ENCODE results near the gene CAPN11. TPM values are rescaled to one million over a fixed set of nuclear protein-coding genes. Genes with fewer than 3 reads are reported as not detected.
A peak's percentile ranks its signal among the peaks of the same experiment; 100 is the strongest.

Gene CAPN11
- total RNA-seq, 2 donors from 2014 or later, result not detected

- DNase-seq (ENCODE audit: low spot score) (peak; percentile 45), ATAC-seq (peak in 1 of 2 donors; percentile 0)
- Mint-ChIP-seq H3K27ac (peak overlapping the region; percentile 18 to 66), H3K27me3 (peaks cover 0 to 4% of the 10 kb centered on the region in 2 donors), H3K4me3 (peak overlapping the region; percentile 84), H3K36me3 (no peaks in the 10 kb centered on the region), H3K4me1 (ENCODE audit: low read depth in 2 of 2) (peaks cover 22 to 23% of the 10 kb centered on the region in 2 donors), H3K9me3 (no peaks in the 10 kb centered on the region)
These were observed 64.1 kb downstream of the CAPN11 start for GRCh38 chr6:44222486-44223318.

DNA sequence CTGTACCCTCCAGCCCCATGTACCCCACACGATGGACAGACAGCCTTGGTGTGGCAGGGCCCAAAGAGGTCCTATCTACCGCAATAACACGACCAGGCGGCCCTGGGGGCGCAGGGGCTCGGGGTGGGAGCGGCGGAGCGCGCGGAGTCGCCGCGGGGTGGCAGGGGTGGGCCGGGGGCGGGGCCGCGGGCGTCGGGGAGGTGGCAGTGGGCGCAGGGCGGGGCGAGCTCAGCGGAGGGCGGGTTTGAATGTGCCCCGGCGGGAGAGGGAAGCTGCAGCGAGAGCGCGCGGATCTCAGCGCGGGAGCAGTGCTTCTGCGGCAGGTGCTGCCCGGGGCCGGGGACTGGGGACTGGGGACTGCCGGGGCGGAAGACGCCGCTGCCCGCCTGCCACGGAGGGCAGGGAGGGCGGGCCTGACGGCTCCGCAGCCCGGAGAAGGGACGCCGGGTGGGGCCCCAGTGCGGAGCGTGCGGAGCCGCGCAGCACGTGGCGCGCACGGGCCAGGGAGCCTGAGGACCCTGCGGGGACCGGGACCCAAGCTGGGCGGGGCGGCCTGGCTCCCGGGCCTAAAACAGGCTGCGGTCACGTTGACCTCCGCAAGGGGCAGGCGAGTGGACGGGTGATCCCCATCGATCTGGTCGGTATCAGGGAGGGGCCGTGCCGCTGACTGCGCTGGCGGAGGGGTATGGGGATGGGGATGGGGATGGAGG is 64.9 kb downstream of the CAPN11 start, which contains the start of gene SLC29A1:
TSS of gene SLC29A1 (plus strand) at position 277 of the 710 bp plus-strand sequence. CDS start 3,719 bp downstream, outside the sequence.
- Mint-ChIP-seq H3K27ac (peak within 1 kb of the TSS; percentile 18 to 66), H3K9me3 (no peaks in the 10 kb centered on the region), H3K27me3 (peaks cover 0 to 4% of the 10 kb centered on the region in 2 donors), H3K4me3 (peak within 1 kb of the TSS; percentile 87), H3K36me3 (no peaks in the 10 kb centered on the region), H3K4me1 (ENCODE audit: low read depth in 2 of 2) (peaks cover 20 to 23% of the 10 kb centered on the region in 2 donors)
- DNase-seq (ENCODE audit: low spot score) (peak; percentile 87), ATAC-seq (peak; percentile 80 to 87)

- peaks cover 0 to 4% of the 10 kb centered on the region in 2 donors for H3K27me3 Mint-ChIP-seq
These were observed 65.7 kb downstream of the CAPN11 start for GRCh38 chr6:44224029-44224964.

GRCh38 chr6:44224965-44225305 is 66.3 kb downstream of the CAPN11 start:
- no peak for ATAC-seq
- Mint-ChIP-seq H3K27ac (no peak overlapping the region), H3K36me3 (no peaks in the 10 kb centered on the region), H3K4me1 (ENCODE audit: low read depth in 2 of 2) (peaks cover 19 to 23% of the 10 kb centered on the region in 2 donors), H3K4me3 (peak overlapping the region; percentile 87), H3K27me3 (peaks cover 0 to 4% of the 10 kb centered on the region in 2 donors), H3K9me3 (no peaks in the 10 kb centered on the region)
- no peak for DNase-seq (ENCODE audit: low spot score)

More at GRCh38 chr6:44224029-44224964, 65.7 kb downstream of the CAPN11 start:
- H3K27ac Mint-ChIP-seq, result no peak overlapping the region
- peaks cover 19 to 23% of the 10 kb centered on the region in 2 donors for H3K4me1 Mint-ChIP-seq (ENCODE audit: low read depth in 2 of 2)
- peak in 1 of 2 donors; percentile 2 for ATAC-seq
- DNase-seq (ENCODE audit: low spot score), result peak; percentile 31
- H3K9me3 Mint-ChIP-seq, result no peaks in the 10 kb centered on the region
- no peaks in the 10 kb centered on the region for H3K36me3 Mint-ChIP-seq
- H3K4me3 Mint-ChIP-seq, result peak overlapping the region; percentile 87

- no peaks in the 10 kb centered on the region for H3K36me3 Mint-ChIP-seq
- peaks cover 0 to 4% of the 10 kb centered on the region in 2 donors for H3K27me3 Mint-ChIP-seq
- no peaks in the 10 kb centered on the region for H3K9me3 Mint-ChIP-seq
- H3K4me3 Mint-ChIP-seq, result no peak overlapping the region
- H3K4me1 Mint-ChIP-seq (ENCODE audit: low read depth in 2 of 2), result peaks cover 19 to 23% of the 10 kb centered on the region in 2 donors
- no peak overlapping the region for H3K27ac Mint-ChIP-seq
- DNase-seq (ENCODE audit: low spot score) (peak; percentile 42), ATAC-seq (no peak)
These were observed 67.1 kb downstream of the CAPN11 start for GRCh38 chr6:44225579-44226325.

DNA sequence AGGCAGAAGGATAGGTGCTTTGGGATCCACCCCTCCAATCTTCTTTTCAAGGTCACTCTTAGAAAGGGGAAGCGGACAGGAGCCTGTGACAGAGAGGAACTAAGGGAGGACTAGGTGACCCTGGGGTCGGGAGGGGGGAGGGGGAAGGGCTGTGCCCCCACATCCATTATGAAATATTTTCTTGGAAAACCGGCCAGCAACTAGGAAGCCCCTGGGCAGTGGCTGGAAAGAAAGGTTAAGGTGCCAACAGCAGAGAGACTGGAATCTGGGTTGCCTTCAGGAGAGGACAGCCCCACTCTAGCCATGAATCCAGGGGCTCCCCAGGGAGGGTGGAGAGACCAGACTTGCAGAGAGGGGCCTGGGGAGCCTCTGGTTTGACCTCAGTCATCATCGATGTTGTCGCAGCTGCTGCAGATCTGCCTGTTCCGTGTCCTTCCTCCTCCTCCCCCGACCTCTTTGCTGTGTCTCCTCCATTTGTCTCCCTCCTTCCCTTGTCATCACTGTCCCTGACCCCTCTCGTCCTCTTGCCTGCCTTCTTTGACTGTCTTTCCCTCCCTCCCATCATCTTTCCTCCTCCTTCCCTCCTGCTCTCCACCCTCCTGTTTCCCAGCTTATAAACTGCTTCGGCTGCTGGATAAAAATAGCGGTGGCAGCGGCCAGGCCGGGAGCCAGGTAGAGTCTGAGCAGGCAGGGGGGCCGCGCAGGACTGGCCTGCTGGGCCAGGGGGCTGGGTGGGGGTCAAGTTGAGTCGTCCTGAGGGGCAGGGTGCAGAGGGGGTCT is 67.9 kb downstream of the CAPN11 start:
- no peaks in the 10 kb centered on the region for H3K9me3 Mint-ChIP-seq
- no peak overlapping the region for H3K4me3 Mint-ChIP-seq
- H3K36me3 Mint-ChIP-seq, result no peaks in the 10 kb centered on the region
- H3K27ac Mint-ChIP-seq, result no peak overlapping the region
- H3K27me3 Mint-ChIP-seq, result peaks cover 0 to 4% of the 10 kb centered on the region in 2 donors
- ATAC-seq (no peak), DNase-seq (ENCODE audit: low spot score) (peak; percentile 35)
- peaks cover 14 to 18% of the 10 kb centered on the region in 2 donors for H3K4me1 Mint-ChIP-seq (ENCODE audit: low read depth in 2 of 2)

- H3K9me3 Mint-ChIP-seq, result no peaks in the 10 kb centered on the region
- H3K4me1 Mint-ChIP-seq (ENCODE audit: low read depth in 2 of 2), result peaks cover 14 to 18% of the 10 kb centered on the region in 2 donors
- H3K27me3 Mint-ChIP-seq, result peaks cover 0 to 4% of the 10 kb centered on the region in 2 donors
These were observed 68.7 kb downstream of the CAPN11 start for GRCh38 chr6:44227148-44227793.

DNA sequence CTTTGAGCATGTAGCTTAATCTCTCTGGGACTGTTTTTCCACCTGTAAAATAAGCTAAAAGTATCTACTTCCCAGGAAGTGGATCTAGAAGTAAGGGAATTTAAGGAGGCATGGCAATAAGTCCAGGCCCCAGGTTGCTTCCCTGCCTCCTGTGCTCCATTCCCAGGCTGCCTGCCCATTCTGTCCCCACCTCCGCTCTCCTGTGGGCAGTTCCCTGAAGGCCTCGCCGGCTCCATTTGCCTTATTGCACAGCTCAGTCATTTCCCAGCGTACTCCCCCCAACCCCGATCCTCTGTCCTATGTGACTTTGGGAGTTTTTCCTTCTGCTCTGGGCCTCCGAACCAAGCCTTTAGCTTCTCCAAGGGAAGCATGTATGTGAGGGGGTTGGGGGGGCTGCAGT is 69.4 kb downstream of the CAPN11 start:
- no peak overlapping the region for H3K27ac Mint-ChIP-seq
- no peak for ATAC-seq
- H3K4me1 Mint-ChIP-seq (ENCODE audit: low read depth in 2 of 2), result peaks cover 9 to 12% of the 10 kb centered on the region in 2 donors
- DNase-seq (ENCODE audit: low spot score), result no peak
- no peak overlapping the region for H3K4me3 Mint-ChIP-seq
- H3K9me3 Mint-ChIP-seq, result no peaks in the 10 kb centered on the region
- H3K27me3 Mint-ChIP-seq, result no peaks in the 10 kb centered on the region
- H3K36me3 Mint-ChIP-seq, result no peaks in the 10 kb centered on the region

More at GRCh38 chr6:44227148-44227793, 68.7 kb downstream of the CAPN11 start:
- no peak for ATAC-seq
- Mint-ChIP-seq H3K4me3 (no peak overlapping the region), H3K36me3 (no peaks in the 10 kb centered on the region), H3K27ac (no peak overlapping the region)
- peak; percentile 46 for DNase-seq (ENCODE audit: low spot score)

- DNase-seq (ENCODE audit: low spot score), result peak; percentile 60
These were observed 69.8 kb downstream of the CAPN11 start for GRCh38 chr6:44228433-44228832.

GRCh38 chr6:44228836-44229235 is 70.2 kb downstream of the CAPN11 start:
- Mint-ChIP-seq H3K36me3 (no peaks in the 10 kb centered on the region), H3K27ac (no peak overlapping the region), H3K27me3 (no peaks in the 10 kb centered on the region), H3K9me3 (no peaks in the 10 kb centered on the region), H3K4me3 (no peak overlapping the region), H3K4me1 (ENCODE audit: low read depth in 2 of 2) (peaks cover 13 to 15% of the 10 kb centered on the region in 2 donors)
- ATAC-seq (no peak), DNase-seq (ENCODE audit: low spot score) (no peak)

More at GRCh38 chr6:44228433-44228832, 69.8 kb downstream of the CAPN11 start:
- Mint-ChIP-seq H3K4me3 (no peak overlapping the region), H3K9me3 (no peaks in the 10 kb centered on the region), H3K27me3 (no peaks in the 10 kb centered on the region), H3K4me1 (ENCODE audit: low read depth in 2 of 2) (peaks cover 9 to 11% of the 10 kb centered on the region in 2 donors), H3K36me3 (no peaks in the 10 kb centered on the region), H3K27ac (no peak overlapping the region)
- ATAC-seq, result no peak

DNA sequence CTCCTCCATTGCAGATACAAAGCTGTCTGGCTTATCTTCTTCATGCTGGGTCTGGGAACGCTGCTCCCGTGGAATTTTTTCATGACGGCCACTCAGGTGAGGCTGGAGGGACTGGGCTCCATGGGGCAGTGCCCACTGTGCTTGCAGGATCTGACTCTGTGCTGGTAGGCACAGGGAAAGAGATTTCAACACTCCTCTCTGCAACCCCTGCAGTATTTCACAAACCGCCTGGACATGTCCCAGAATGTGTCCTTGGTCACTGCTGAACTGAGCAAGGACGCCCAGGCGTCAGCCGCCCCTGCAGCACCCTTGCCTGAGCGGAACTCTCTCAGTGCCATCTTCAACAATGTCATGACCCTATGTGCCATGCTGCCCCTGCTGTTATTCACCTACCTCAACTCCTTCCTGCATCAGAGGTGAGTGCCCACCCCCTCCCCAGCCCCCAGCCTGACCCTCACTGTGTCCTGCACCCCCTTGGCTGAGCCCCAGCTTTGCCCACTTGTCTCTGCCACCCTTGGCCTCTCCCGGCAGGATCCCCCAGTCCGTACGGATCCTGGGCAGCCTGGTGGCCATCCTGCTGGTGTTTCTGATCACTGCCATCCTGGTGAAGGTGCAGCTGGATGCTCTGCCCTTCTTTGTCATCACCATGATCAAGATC is 70.9 kb downstream of the CAPN11 start:
- H3K36me3 Mint-ChIP-seq, result no peaks in the 10 kb centered on the region
- ATAC-seq (no peak), DNase-seq (ENCODE audit: low spot score) (peak; percentile 41)
- no peak overlapping the region for H3K27ac Mint-ChIP-seq
- no peaks in the 10 kb centered on the region for H3K9me3 Mint-ChIP-seq
- no peak overlapping the region for H3K4me3 Mint-ChIP-seq
- peaks cover 7 to 9% of the 10 kb centered on the region in 2 donors for H3K4me1 Mint-ChIP-seq (ENCODE audit: low read depth in 2 of 2)
- no peaks in the 10 kb centered on the region for H3K27me3 Mint-ChIP-seq
